Chondrocyte (in vitro differentiated cells): ENCODE results near the gene COL19A1. TPM values are rescaled to one million over a fixed set of nuclear protein-coding genes. Genes with fewer than 3 reads are reported as not detected.

Experiments
- DNase-seq: peaks from one replicate; pipeline ENCODE4 v3.0.0; 2021; ENCODE audit warnings: mixed read lengths, low spot score
- H3K27ac Mint-ChIP-seq: one replicate; pipeline ENCODE4 v1.8.0; 2021; ENCODE audit warnings: mild to moderate bottlenecking, moderate library complexity, mixed read lengths; ENCODE audit not compliant: unreplicated experiment
- H3K27me3 Mint-ChIP-seq: 2 replicates; pipeline ENCODE4 v1.8.0; 2021; ENCODE audit warnings: low read depth, mixed read lengths
- H3K36me3 Mint-ChIP-seq: 2 replicates; pipeline ENCODE4 v1.8.0; 2021; ENCODE audit warnings: low read depth, mixed read lengths
- H3K4me1 Mint-ChIP-seq: 2 replicates; pipeline ENCODE4 v1.8.0; 2021; ENCODE audit warnings: low read depth, mild to moderate bottlenecking, mixed read lengths
- H3K4me3 Mint-ChIP-seq: one replicate; pipeline ENCODE4 v1.8.0; 2021; ENCODE audit warnings: mild to moderate bottlenecking, moderate library complexity, mixed read lengths; ENCODE audit not compliant: unreplicated experiment
- H3K9me3 Mint-ChIP-seq: 2 replicates; pipeline ENCODE4 v1.8.0; 2021; ENCODE audit warnings: low read depth, mixed read lengths
- CTCF ChIP-seq: fragments of 200-600 bp; sonication (generic); IDR thresholded peaks from 2 replicates; pipeline ENCODE4 v1.5.0; 2021; ENCODE audit warnings: antibody characterized with exemption, mild to moderate bottlenecking, moderate library complexity
- total RNA-seq: library from RNA; stranded (reverse); gene quantifications from 3 replicates; pipeline ENCODE4 v1.2.1, GENCODE V29; 2021

Gene COL19A1
- total RNA-seq, 1 donor from 2014 or later = 2.0 TPM

- peaks cover 5% of the 10 kb centered on the region for H3K9me3 Mint-ChIP-seq
- no peak overlapping the region for H3K4me3 Mint-ChIP-seq
- TF ChIP-seq CTCF = no peak
- DNase-seq = no peak
- no peaks in the 10 kb centered on the region for H3K27me3 Mint-ChIP-seq
- peaks cover 38% of the 10 kb centered on the region for H3K4me1 Mint-ChIP-seq
- H3K36me3 Mint-ChIP-seq = peaks cover 2% of the 10 kb centered on the region
- H3K27ac Mint-ChIP-seq = peak overlapping the region; percentile 39
Observed at GRCh38 chr6:69863766-69864165, 2.6 kb upstream of the COL19A1 start.

- peaks cover 2% of the 10 kb centered on the region for H3K36me3 Mint-ChIP-seq
- no peak for DNase-seq
- no peaks in the 10 kb centered on the region for H3K27me3 Mint-ChIP-seq
- H3K27ac Mint-ChIP-seq = peak overlapping the region; percentile 81
- TF ChIP-seq CTCF = no peak
- H3K9me3 Mint-ChIP-seq = no peaks in the 10 kb centered on the region
- no peak overlapping the region for H3K4me3 Mint-ChIP-seq
- peaks cover 48% of the 10 kb centered on the region for H3K4me1 Mint-ChIP-seq
Observed at GRCh38 chr6:69865126-69865525, 1.2 kb upstream of the COL19A1 start.

GRCh38 chr6:69866770-69867638, 648 bp downstream of the COL19A1 start:
- H3K4me3 Mint-ChIP-seq = peak overlapping the region; percentile 73
- H3K4me1 Mint-ChIP-seq = peaks cover 48% of the 10 kb centered on the region
- no peaks in the 10 kb centered on the region for H3K9me3 Mint-ChIP-seq

GRCh38 chr6:69867639-69867976, 1.3 kb downstream of the COL19A1 start:
- peak; percentile 21 for TF ChIP-seq CTCF
- Mint-ChIP-seq H3K36me3 (no peaks in the 10 kb centered on the region), H3K9me3 (no peaks in the 10 kb centered on the region), H3K27ac (peak overlapping the region; percentile 74), H3K27me3 (no peaks in the 10 kb centered on the region), H3K4me1 (peaks cover 51% of the 10 kb centered on the region), H3K4me3 (peak overlapping the region; percentile 73)
- no peak for DNase-seq

More at GRCh38 chr6:69866770-69867638, 648 bp downstream of the COL19A1 start:
- Mint-ChIP-seq H3K36me3 (no peaks in the 10 kb centered on the region), H3K27ac (peak overlapping the region; percentile 74), H3K27me3 (no peaks in the 10 kb centered on the region)
- peak; percentile 72 for TF ChIP-seq CTCF
- DNase-seq = no peak

GRCh38 chr6:69868252-69868804, 2.0 kb downstream of the COL19A1 start:
- TF ChIP-seq CTCF = no peak
- Mint-ChIP-seq H3K4me3 (peak overlapping the region; percentile 73), H3K4me1 (peaks cover 58% of the 10 kb centered on the region)

More at GRCh38 chr6:69868252-69868804, 2.0 kb downstream of the COL19A1 start:
- no peak for DNase-seq
- Mint-ChIP-seq H3K9me3 (no peaks in the 10 kb centered on the region), H3K27ac (no peak overlapping the region), H3K27me3 (no peaks in the 10 kb centered on the region), H3K36me3 (no peaks in the 10 kb centered on the region)
